HepG2 (cell line): ENCODE results near the gene FAM53C. TPM values are rescaled to one million over a fixed set of nuclear protein-coding genes. Genes with fewer than 3 reads are reported as not detected.

Source experiments
- ETV5 ChIP-seq: IDR thresholded peaks from 2 replicates; pipeline ENCODE4 v1.6.1; 2018; ENCODE audit warnings: missing biosample characterization, missing genetic modification reagents, inconsistent platforms, borderline replicate concordance
- FOSL1 ChIP-seq: sonication (generic); formaldehyde crosslinking; IDR thresholded peaks from 2 replicates; pipeline ENCODE4 v1.9.0; 2021; ENCODE audit warnings: missing genetic modification reagents, borderline replicate concordance
- KLF15 ChIP-seq: sonication (generic); formaldehyde crosslinking; IDR thresholded peaks from 2 replicates; pipeline ENCODE4 v1.8.1; 2023; ENCODE audit warnings: borderline replicate concordance, mild to moderate bottlenecking, inconsistent platforms, missing genetic modification reagents, mixed read lengths
- NFYC ChIP-seq: IDR thresholded peaks from 2 replicates; pipeline ENCODE4 v1.6.1; 2016; ENCODE audit warnings: missing genetic modification reagents, missing compliant biosample characterization
- POLR2A ChIP-seq, 2 experiments: IDR thresholded peaks; 2 replicates each; pipeline ENCODE4 v1.6.1; 2011; ENCODE audit warnings: low read depth in 2 of 2, low read length in 2 of 2, mild to moderate bottlenecking in 1 of 2, moderate library complexity in 1 of 2; ENCODE audit not compliant: insufficient read depth in 1 of 2
- PRPF4 ChIP-seq: fragments of 200-400 bp; formaldehyde crosslinking; IDR thresholded peaks from 2 replicates; pipeline ENCODE4 v1.6.1; 2016; ENCODE audit warnings: low read length, low read depth; ENCODE audit not compliant: poor library complexity, severe bottlenecking
- RFXAP ChIP-seq: sonication (generic); formaldehyde crosslinking; IDR thresholded peaks from 2 replicates; pipeline ENCODE4 v1.4.0; 2020; ENCODE audit warnings: missing genetic modification reagents, borderline replicate concordance
- SOX6 ChIP-seq, 2 experiments: fragments of 450-650 bp in 1 of 2; sonication (generic) in 1 of 2; formaldehyde crosslinking in 1 of 2; IDR thresholded peaks; 2 replicates each; pipeline versions ENCODE4 v1.4.0 to v1.6.1; 2017 to 2020; ENCODE audit warnings: antibody characterized with exemption in 1 of 2, mild to moderate bottlenecking in 1 of 2, missing genetic modification reagents in 1 of 2
- SP4 ChIP-seq: sonication (generic); formaldehyde crosslinking; IDR thresholded peaks from 2 replicates; pipeline ENCODE4 v1.8.1; 2023; ENCODE audit warnings: mild to moderate bottlenecking, missing genetic modification reagents
- TBX3 ChIP-seq: fragments of 450-650 bp; IDR thresholded peaks from 2 replicates; pipeline ENCODE4 v1.6.1; 2017; ENCODE audit warnings: antibody characterized with exemption, mild to moderate bottlenecking, inconsistent platforms, borderline replicate concordance
- ZFP90 ChIP-seq: sonication (generic); formaldehyde crosslinking; IDR thresholded peaks from 2 replicates; pipeline ENCODE4 v1.8.0; 2022; ENCODE audit warnings: missing genetic modification reagents, mild to moderate bottlenecking, inconsistent platforms, borderline replicate concordance
- ZKSCAN8 ChIP-seq: IDR thresholded peaks from 2 replicates; pipeline ENCODE4 v1.6.1; 2016; ENCODE audit warnings: borderline replicate concordance, missing genetic modification reagents, missing compliant biosample characterization
- ZNF138 ChIP-seq: sonication (generic); formaldehyde crosslinking; IDR thresholded peaks from 2 replicates; pipeline ENCODE4 v1.5.0; 2020; ENCODE audit warnings: mild to moderate bottlenecking, low read depth, missing genetic modification reagents
- ZNF260 ChIP-seq: sonication (generic); formaldehyde crosslinking; IDR thresholded peaks from 2 replicates; pipeline ENCODE4 v1.4.0; 2020; ENCODE audit warnings: missing genetic modification reagents, low read depth, mild to moderate bottlenecking, borderline replicate concordance
- ZNF280D ChIP-seq: sonication (generic); formaldehyde crosslinking; IDR thresholded peaks from 2 replicates; pipeline ENCODE4 v1.5.1; 2020; ENCODE audit warnings: mild to moderate bottlenecking, missing genetic modification reagents
- ZNF281 ChIP-seq: sonication (generic); formaldehyde crosslinking; IDR thresholded peaks from 2 replicates; pipeline ENCODE4 v1.4.0; 2020; ENCODE audit warnings: missing genetic modification reagents, borderline replicate concordance
- ZNF367 ChIP-seq: sonication (generic); formaldehyde crosslinking; IDR thresholded peaks from 2 replicates; pipeline ENCODE4 v1.4.0; 2020; ENCODE audit warnings: missing genetic modification reagents, borderline replicate concordance
- ZNF383 ChIP-seq: sonication (generic); formaldehyde crosslinking; IDR thresholded peaks from 2 replicates; pipeline ENCODE4 v1.4.0; 2020; ENCODE audit warnings: missing genetic modification reagents, mild to moderate bottlenecking, borderline replicate concordance
- ZNF577 ChIP-seq: sonication (generic); formaldehyde crosslinking; IDR thresholded peaks from 2 replicates; pipeline ENCODE4 v1.4.0; 2020; ENCODE audit warnings: mild to moderate bottlenecking, low read depth, missing genetic modification reagents, borderline replicate concordance
- polyA plus RNA-seq, 8 experiments: library from polyadenylated mRNA; depleted of rRNA in 3 of 8; stranded (reverse) in 7 of 8; unstranded in 1 of 8; fragments of >200 nt; fragmentation: Illumina TruSeq in 4 of 8; extraction: Trizol in 4 of 8; gene quantifications; 2 replicates each; pipeline versions ENCODE4 v1.2.1 to v1.2.3, GENCODE V29; 2011 to 2016; ENCODE audit warnings: low read depth in 4 of 8, missing spikeins in 1 of 8, mixed read lengths in 1 of 8; ENCODE audit not compliant: insufficient read depth in 1 of 8
- total RNA-seq, 5 experiments: library from RNA; depleted of rRNA; stranded (reverse); fragments of >200 nt; fragmentation: Illumina TruSeq; extraction: Trizol; gene quantifications; 2 replicates each; pipeline ENCODE4 v1.2.3, GENCODE V29; 2016; ENCODE audit warnings: low read depth in 1 of 5
- TF ChIP-seq, protein P1 (sequence below): sonication (generic); formaldehyde crosslinking; IDR thresholded peaks from 2 replicates; pipeline ENCODE4 v1.8.0; 2022; ENCODE audit warnings: mild to moderate bottlenecking, missing genetic modification reagents, borderline replicate concordance

Gene FAM53C
- total and polyA plus RNA-seq, 2 of the 13 experiments (the other 11 are each of a cell fraction or from before 2014, with no cell fraction given): 26.9 to 30.1 TPM

- TF ChIP-seq ZNF280D (CRISPR knock-in tag): no peak
- peak; percentile 29; the same call in 1 of the 2 replicates for TF ChIP-seq ZKSCAN8 (CRISPR knock-in tag)
- TF ChIP-seq TBX3: no peak
- 0 out of 2 replicates have a peak, but pooled peaks have one; percentile 29 for TF ChIP-seq ZNF383 (CRISPR knock-in tag)
- TF ChIP-seq ZNF138 (CRISPR knock-in tag): 0 out of 2 replicates have a peak, but pooled peaks have one; percentile 35
- no peak for TF ChIP-seq ETV5 (CRISPR knock-in tag)
- 0 out of 2 replicates have a peak, but pooled peaks have one; percentile 37 for TF ChIP-seq ZNF367 (CRISPR knock-in tag)
- TF ChIP-seq SOX6 (IDR thresholded peaks at IDR 0.05): no peak
- TF ChIP-seq SOX6 (CRISPR knock-in tag; IDR thresholded peaks at IDR 0.05): 0 out of 2 replicates have a peak, but pooled peaks have one; percentile 33
- TF ChIP-seq SP4 (CRISPR knock-in tag): peak; percentile 92
- TF ChIP-seq ZFP90 (CRISPR knock-in tag): peak; percentile 62; the same call in 1 of the 2 replicates
- peak; percentile 96 for TF ChIP-seq NFYC
- TF ChIP-seq FOSL1 (CRISPR knock-in tag): no peak
- peak; percentile 79 to 98 for TF ChIP-seq POLR2A (IDR thresholded peaks at IDR 0.05; ENCODE audit: insufficient read depth in 1 of 2, low read depth in 2 of 2, low read length in 2 of 2)
- TF ChIP-seq ZNF260 (CRISPR knock-in tag): no peak
- no peak for TF ChIP-seq ZNF281 (CRISPR knock-in tag)
- peak; percentile 91 for TF ChIP-seq RFXAP
- TF ChIP-seq KLF15: no peak; the same call in 1 of the 2 replicates
- TF ChIP-seq, protein P1, sequence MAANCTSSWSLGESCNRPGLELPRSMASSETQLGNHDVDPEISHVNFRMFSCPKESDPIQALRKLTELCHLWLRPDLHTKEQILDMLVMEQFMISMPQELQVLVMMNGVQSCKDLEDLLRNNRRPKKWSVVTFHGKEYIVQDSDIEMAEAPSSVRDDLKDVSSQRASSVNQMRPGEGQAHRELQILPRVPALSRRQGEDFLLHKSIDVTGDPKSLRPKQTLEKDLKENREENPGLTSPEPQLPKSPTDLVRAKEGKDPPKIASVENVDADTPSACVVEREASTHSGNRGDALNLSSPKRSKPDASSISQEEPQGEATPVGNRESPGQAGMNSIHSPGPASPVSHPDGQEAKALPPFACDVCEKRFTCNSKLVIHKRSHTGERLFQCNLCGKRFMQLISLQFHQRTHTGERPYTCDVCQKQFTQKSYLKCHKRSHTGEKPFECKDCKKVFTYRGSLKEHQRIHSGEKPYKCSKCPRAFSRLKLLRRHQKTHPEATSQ (CRISPR knock-in tag): no peak
- no peak for TF ChIP-seq PRPF4
- no peak for TF ChIP-seq ZNF577 (CRISPR knock-in tag)
Observed at GRCh38 chr5:138331449-138332368, 6.4 kb upstream of the FAM53C start, which contains the start of gene CDC25C (continued).
